Uterus (tissue), 2 donors: ENCODE results near the gene MINK1.

ENCODE experiments used
- POLR2A ChIP-seq, 2 donors: fragments of 450-650 bp; IDR thresholded peaks; one replicate each; pipeline ENCODE4 v1.6.1; 2016; ENCODE audit warnings: antibody characterized with exemption in 2 of 2, mild to moderate bottlenecking in 1 of 2, moderate library complexity in 1 of 2
- TF ChIP-seq, protein P1 (sequence below), 4 experiments: fragments of 200-600 bp in 2 of 4; fragments of 450-650 bp in 2 of 4; sonication (generic) in 2 of 4; IDR thresholded peaks; one replicate each; pipeline ENCODE4 v1.5.1; 2016 to 2019; ENCODE audit warnings: antibody characterized with exemption in 4 of 4, mild to moderate bottlenecking in 2 of 4, moderate library complexity in 1 of 4

DNA sequence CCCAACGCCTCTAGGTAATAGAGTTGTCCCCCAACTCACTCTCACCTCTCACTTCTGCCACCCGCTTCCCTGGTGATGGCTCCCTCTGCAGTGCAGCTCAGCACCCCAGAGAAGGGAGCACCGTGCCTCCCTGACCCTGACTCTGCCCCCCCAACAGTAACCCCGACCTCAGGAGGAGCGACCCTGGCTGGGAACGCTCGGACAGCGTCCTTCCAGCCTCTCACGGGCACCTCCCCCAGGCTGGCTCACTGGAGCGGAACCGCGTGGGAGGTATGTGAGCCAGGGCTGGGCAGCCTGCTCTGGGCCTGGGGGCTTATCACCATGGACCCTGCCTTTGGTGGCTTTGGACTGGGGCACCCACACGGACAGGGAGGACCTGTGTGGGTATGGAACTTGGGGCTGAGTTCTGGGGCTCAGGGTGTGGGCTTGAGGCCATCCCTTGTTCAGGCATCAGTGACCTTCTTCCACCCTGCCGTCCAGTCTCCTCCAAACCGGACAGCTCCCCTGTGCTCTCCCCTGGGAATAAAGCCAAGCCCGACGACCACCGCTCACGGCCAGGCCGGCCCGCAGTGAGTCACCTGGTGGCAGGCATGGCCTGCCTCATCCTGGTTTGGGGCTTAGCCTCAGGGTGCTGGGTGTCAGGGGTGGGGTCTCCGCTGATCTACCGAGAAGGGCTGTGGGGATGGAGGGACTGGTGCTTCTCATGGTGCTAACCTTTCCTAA lies 59.5 kb downstream of the MINK1 start:
- TF ChIP-seq, protein P1, sequence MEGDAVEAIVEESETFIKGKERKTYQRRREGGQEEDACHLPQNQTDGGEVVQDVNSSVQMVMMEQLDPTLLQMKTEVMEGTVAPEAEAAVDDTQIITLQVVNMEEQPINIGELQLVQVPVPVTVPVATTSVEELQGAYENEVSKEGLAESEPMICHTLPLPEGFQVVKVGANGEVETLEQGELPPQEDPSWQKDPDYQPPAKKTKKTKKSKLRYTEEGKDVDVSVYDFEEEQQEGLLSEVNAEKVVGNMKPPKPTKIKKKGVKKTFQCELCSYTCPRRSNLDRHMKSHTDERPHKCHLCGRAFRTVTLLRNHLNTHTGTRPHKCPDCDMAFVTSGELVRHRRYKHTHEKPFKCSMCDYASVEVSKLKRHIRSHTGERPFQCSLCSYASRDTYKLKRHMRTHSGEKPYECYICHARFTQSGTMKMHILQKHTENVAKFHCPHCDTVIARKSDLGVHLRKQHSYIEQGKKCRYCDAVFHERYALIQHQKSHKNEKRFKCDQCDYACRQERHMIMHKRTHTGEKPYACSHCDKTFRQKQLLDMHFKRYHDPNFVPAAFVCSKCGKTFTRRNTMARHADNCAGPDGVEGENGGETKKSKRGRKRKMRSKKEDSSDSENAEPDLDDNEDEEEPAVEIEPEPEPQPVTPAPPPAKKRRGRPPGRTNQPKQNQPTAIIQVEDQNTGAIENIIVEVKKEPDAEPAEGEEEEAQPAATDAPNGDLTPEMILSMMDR (IDR thresholded peaks at IDR 0.05): no peak
- TF ChIP-seq POLR2A (IDR thresholded peaks at IDR 0.05): no peak
